ENCODE measurements around the gene ZMYND8.
"Not testable (repeated sequence)": the region's sequence is repeated elsewhere in the genome, so short reads cannot be mapped to it uniquely, and the experiment has no call there.

ZMYND8 gene

DNA sequence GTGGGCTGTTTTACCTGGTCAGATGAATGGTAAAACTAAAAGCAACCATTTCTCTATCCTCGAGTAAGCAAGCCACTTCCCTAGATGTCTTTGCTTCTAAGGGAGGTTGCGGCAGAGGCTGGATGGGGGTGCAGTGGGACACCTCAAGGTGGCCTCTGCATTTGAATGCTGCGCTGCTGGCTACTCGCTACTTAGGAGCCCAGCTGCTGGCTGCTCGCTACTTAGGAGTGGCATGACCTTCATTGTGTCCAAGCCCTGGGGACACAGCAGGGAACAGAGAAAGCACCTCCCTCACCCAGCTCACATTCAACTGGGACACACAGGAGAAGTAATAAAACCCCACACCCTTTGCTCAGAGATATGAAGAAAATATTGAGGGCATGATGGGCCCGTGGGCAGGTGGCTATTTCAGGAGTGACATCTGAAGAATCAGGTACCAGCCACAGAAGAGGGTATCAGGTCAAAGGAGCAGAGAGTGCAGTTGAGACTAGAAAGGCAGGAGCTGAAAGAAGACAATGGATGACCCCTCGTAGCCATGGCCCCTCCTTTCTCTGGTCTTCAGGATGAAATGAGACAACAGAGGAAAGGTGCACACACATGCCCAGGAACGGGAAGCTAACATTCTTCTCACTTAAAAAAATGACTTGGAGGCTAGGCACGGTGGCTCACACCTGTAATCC is 149.4 kb downstream of the ZMYND8 start:
- no peak for DNase-seq (ENCODE audit: low read depth in 1 of 2, low spot score in 1 of 2)

DNA sequence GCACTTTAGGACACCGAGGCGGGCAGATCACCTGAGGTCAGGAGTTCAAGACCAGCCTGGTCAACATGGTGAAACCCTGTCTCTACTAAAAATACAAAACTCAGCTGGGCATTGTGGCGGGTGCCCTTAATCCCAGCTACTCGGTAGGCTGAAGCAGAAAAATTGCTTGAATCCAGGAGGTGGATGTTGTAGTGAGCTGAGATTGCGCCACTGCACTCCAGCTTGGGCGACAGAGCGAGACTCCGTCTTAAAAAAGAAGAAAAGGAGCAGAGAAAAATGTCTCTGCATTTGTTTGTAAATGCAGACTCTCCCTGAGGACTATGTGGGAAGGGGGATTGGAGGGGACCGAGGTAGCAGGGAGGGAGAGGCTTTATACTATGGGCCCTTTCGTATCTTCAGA is 149.9 kb downstream of the ZMYND8 start:
- DNase-seq (ENCODE audit: low read depth in 1 of 2, low spot score in 1 of 2), result not testable (repeated sequence)

DNA sequence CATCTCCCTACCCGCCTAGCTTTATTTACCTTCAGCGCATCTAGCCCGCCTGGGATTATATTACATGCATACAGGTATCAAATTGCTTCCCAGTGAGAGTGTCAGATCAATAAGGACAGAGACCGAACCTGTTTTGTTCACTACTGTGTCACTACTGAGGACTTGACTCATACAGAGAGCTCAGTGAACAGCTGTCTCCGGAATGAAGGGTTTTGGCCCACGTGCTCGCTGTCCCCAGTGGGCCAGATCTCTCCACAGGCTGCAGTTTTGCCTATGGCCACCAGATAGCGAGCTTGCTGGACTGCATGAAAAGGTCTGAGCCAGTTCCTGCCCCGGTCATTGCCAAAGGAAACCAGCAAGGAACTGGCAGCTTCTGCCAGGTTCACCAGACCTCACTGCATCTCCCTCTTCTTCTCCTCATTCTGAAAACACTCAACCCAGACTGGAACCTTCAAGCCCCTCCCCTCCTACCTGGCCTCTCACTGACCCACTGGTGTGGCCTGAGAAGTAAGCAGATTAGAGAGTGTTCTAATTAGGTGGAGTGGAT is 150.8 kb downstream of the ZMYND8 start:
- DNase-seq (ENCODE audit: low read depth in 1 of 2, low spot score in 1 of 2), result peak in 1 of 2 donors; percentile 23

DNA sequence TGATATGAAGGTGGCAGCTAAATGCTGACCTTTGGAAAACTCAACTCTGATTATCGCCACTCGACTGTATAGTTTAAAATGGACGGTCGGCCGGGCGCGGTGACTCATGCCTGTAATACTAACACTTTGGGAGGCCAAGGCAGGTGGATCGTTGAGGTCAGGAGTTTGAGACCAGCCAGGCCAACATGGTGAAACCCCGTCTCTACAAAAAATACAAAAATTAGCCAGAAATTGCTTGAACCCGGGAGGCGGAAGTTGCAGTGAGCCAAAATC is 151.7 kb downstream of the ZMYND8 start:
- not testable (repeated sequence) for DNase-seq (ENCODE audit: low read depth in 1 of 2, low spot score in 1 of 2)

DNA sequence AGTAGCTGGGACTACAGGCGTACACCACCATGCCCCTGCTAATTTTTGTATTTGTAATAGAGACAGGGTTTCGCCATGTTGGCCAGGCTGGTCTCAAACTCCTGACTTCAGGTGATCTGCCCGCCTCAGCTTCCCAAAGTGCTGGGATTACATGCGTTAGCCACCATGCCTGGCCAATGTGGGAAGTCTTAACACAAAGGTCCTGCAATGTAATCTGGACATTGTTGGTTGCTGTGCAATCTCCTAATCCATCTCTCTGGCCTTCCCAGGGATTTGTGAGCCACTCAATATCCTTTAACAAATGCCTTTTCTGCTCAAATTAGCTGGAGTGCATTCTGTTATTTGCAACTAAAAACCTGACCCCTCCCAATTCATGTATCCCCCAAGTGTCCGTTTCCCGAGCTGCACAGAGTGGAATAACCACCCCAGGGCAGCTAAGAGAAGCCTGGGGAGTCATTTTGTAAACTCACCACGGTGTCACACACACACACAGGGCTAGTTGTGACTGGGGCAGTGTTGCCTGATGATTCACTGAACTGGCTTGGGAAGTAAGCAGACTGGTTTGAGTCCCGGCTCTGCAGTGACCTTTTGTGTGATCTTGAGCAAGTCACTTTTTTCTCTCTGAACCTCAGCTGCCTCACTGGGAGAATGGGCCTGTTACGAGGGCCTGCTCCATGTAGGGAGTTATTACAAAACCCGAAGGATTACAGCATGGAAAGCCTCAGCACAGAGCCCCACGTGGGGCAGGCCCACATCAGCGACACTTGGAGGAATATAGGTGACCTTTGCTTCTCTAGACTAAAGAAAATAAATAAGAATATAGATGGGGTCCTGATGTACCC is 152.3 kb downstream of the ZMYND8 start:
- no peak for DNase-seq (ENCODE audit: low read depth in 1 of 2, low spot score in 1 of 2)

DNA sequence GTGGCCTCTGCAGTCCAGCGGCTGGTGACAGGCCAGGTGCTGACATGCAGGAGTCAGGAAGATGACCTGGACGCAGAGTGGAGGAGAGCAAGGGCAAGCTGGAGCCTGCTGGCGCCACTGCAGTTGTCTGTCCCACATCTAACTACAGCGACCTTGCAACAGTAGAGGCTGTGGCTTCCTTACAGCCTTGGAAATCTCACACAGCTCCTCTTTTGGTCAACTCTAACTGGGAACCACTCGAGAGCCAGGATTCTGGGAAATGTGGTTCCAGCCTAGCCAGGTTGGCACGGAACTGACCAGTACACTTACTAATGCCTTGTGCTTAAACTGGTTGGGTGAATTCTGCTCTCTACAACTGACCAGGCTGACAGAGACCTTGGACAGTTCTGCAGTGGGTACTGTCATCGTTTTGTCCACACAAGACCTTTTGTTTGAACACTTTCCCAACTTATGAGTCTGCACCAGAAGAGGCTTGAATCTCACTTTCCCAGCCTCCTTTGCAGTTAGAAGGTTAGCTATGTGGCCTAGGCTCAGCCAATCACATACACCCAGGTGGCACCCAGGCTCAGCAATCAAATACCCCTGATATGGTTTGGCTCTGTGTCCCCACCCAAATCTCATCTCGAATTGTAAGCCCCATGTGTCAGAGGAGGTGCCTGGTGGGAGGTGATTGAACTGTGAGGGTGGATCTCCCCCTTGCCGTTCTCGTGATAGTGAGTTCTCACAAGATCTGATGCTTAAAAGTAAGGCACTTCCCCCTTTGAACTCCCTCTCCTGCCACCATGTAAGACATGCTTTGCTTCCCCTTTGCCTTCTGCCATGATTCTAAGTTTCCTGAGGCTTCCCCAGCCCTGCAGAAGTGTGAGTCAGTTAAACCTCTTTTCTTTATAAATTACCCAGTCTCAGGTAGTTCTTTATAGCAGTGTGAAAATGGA is 153.5 kb downstream of the ZMYND8 start:
- DNase-seq (ENCODE audit: low read depth in 1 of 2, low spot score in 1 of 2), result no peak

DNA sequence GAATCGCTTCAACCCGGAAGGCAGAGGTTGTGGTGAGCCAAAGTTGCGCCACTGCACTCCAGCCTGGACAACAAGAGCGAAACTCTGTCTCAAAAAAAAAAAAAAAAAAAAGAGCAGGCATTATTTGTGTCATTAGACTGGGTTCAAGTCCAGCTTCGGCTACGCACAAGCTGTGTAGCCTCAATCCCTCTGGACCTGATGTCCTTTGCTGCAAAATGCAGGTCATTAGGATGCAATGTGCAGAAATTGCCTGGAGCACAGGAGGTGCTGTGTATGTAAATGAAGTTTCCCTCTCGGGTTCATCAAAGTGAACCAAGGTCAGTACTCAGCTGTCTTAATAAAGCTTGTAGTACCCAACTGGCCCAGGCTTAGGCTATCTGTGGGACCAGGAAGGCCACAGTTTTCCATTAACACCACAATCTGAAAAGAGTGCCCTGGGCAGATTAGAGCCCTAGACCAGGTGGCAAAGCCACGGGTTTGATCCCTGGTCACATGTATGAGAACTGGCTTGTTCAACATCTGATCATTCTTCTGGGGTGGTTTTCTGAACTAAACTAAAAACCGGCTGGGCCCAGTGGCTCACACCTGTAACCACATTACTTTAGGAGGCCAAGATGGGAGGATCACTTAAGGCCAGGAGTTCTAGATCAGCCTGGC is 155.3 kb downstream of the ZMYND8 start:
- DNase-seq (ENCODE audit: low read depth in 1 of 2, low spot score in 1 of 2), result no peak

DNA sequence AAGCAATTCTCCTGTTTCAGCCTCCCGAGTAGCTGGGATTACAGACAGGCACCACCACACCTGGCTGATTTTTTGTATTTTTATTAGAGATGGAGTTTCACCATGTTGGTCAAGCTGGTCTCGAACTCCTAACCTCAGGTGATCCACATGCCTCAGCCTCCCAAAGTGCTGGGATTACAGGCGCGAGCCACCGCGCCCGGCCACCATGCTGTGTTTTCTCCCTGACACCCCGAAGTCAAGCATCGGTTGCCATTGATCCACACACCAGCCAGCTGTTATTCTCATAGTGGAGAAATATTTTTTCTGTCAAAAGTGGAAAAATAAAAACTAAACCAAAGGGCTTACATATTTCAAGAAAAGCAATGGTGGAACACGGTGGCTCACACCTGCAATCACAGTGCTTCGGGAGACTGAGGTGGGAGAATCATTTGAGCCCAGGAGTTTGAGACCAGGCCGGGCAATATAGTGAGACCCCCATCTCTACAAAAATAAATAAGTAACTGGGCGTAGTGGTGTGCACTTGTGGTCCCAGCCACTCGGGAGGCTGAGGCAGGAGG is 157.4 kb downstream of the ZMYND8 start:
- DNase-seq (ENCODE audit: low read depth in 1 of 2, low spot score in 1 of 2), result no peak

DNA sequence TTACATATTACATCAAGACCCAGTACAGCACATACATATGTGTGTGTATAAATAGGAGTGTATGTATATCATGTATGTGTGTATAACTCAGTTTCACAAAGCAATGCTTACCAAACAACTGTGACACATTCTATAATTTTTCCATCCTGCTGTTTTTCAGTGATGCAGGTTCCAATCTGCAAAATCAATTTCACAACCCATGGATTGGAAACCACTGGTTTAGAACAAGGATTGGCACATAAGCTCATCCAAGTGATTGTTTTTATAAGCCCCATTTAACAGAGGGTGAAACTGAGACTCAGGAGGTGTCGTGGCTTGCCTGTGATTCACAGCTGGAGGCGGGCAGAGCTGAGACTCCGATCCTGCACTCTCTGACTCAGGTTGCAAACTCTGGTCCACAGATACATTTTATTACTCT is 158.2 kb downstream of the ZMYND8 start:
- no peak for DNase-seq (ENCODE audit: low read depth in 1 of 2, low spot score in 1 of 2)

DNA sequence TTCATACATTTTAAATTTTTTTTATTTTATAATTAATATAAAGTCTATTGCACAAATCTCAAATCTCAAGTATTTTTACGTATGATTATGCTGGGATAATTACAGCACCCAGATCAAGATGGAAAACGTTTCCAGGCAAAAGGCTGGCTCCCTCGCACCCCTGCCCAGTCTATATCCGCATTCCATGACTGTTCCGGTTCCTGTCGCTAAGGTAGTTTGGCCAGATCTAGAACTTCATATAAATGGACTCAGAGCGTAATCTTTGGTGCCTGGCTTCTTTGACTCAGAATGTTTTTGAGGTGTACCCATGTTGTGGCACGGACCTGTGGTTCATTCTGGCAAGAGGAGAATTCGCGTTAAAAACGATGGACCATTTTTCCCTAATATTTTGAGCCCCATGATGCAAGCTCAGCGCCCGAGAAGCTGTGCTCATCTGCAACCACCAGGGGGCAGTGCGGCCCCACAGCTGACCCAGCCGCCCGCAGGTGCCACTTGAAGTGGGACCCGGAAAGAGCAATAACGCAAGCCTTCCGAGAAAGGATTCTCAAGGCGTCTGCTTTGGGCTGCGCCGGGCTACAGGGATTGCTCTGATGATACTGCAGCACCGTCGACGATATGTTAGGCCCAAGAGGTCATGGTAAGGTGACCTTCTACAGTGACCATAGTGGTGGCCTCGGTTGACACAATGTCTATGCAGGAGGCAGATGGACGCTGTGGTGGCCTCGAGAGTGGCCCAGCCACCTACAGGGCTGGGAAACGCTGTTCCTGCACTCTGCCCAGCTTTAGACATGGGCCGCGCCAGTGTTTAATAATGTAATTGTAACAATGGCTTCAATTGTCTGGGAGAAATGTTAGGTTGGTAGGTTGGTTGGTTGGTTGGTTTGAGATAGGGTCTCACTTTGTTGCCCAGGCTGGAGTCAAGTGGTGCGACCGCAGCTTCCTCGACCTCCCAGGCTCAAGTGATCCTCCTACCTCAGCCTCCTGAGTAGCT is 160.1 kb downstream of the ZMYND8 start:
- DNase-seq (ENCODE audit: low read depth in 1 of 2, low spot score in 1 of 2), result peak; percentile 39 to 54

DNA sequence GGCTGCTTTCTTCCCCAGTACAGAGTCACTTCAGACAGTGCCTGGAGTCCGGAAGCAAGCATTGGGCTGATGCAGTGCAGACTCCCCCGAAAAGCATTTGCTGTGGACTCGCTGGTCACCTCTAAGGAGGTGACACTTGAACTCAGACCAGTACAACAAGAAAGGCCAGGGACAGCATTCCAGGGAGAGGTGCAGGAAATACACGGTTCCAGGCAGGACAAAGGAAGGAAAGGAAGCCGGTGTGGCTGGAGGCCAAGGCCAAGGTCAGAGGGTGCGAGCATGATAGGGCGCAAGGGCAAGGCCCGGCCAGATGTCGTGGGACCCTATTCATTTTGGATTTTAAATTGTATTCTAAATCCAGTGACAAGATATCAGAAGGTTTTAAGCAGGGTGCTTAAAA is 160.9 kb downstream of the ZMYND8 start:
- DNase-seq (ENCODE audit: low read depth in 1 of 2, low spot score in 1 of 2), result no peak

DNA sequence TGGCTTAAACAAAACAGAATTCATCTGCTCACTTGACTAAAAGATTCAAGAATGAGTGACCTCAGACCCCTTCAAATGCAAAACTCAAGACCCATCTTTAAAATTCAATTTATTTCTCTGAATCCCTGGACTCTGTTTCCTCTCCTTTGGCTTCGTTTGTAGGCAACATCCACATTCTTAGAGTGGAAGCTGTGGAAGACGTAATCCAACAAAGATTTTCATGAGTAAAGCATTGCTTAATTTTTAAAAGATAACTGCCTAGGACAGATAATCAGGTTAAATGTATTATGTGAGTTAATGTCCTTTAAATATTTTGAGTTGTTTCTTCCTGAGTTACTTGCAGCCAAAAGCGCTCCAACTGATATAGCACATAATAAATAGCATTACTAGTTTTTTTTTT is 164.5 kb downstream of the ZMYND8 start:
- DNase-seq (ENCODE audit: low read depth in 1 of 2, low spot score in 1 of 2), result no peak

DNA sequence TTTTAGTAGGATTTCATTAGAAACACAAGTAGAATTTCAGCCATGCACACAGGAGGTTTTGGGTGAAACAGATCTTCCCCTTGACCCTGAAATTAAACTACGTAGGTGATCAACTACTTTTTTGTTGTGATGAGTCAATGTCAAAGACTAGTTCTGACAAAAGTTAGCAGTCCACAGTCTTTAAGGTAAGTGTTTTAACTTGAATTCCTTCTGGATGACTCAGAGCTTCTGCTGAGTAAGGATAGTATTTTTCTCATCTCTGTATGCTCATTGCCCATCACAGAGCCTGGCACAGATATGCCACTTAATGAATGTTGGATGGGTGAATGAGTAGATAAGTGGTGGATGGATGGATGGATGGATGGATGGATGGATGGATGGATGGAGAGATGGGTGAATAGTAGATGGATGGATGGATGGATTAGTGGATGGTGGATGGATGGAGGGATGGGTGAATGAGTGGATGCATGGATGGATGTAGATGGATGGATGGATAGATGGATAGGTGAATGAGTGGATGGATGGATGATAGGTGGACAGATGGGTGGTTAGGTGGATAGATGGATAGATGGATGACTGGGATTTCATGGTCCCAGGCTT is 165.3 kb downstream of the ZMYND8 start:
- no peak for DNase-seq (ENCODE audit: low read depth in 1 of 2, low spot score in 1 of 2)

DNA sequence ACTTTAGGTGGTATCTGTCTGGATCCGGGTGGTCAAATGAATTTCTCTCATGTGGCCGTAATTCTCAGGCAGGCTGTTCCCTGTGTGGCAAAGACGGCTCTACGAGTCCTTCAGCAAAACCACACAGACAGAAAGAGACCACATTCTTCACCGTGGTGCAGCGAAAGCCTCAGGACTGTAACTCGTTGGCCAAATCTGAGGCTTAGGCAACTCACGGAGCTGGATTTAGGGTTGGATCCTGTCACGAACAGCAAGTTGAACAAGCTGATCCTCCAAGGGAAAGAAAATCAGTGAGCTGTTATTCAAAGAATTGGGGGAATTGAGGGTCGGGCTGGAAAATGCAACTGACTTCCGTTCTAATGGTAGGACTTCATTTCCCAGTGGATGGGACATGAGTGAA is 167.4 kb downstream of the ZMYND8 start:
- DNase-seq (ENCODE audit: low read depth in 1 of 2, low spot score in 1 of 2), result no peak

DNA sequence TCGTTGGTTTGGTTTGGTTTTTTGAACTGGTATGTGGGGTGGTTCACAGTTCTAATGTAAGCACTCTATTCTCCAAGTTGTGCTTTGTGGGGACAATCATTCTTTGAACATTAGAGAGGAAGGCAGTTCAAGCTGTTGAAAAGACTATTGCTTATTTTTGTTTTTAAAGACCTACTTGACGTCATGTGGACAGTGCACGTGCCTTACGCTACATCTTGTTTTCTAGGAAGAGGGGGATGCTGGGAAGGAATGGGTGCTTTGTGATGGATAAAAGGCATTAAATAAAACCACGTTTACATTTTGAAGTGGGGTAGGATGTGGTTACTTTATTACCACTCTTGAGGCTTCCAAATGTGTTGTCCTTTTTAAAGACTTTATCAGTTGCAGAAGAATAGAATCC is 168.0 kb downstream of the ZMYND8 start:
- no peak for DNase-seq (ENCODE audit: low read depth in 1 of 2, low spot score in 1 of 2)

DNA sequence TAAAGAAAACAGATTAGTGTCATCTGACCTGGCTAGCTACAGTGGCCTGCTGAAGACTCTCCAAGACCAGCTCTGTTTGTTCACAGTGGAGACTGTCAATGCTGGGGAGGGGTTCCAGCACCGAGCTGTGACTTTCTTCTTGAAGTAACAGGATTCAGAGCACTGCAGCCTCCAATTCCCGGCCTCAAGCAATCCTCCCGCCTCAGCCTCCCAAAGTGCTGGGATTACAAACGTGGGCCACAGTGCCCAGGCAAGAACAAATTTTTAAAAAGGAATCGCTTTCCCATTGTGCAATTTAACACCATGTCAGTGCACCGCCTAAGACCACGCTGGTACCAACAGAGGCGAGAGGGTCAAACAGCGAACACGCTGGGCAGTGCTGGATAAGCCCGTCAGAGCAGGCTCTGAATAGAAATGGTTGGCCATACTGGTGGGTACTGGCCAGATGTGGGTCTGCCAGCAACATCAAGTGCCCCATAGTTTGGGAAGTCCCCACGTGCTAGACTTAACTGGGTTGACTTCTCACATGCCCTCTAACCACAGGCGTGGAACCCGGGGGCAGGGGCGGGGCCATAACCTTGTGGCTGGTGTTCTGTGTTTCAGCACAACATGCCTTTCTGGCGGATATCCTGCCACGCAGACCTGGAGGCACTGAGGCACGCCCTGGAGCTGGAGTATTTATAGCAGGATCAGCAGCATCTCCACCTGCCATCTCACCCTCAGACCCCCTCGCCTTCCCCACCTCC is 168.9 kb downstream of the ZMYND8 start:
- DNase-seq (ENCODE audit: low read depth in 1 of 2, low spot score in 1 of 2), result no peak

DNA sequence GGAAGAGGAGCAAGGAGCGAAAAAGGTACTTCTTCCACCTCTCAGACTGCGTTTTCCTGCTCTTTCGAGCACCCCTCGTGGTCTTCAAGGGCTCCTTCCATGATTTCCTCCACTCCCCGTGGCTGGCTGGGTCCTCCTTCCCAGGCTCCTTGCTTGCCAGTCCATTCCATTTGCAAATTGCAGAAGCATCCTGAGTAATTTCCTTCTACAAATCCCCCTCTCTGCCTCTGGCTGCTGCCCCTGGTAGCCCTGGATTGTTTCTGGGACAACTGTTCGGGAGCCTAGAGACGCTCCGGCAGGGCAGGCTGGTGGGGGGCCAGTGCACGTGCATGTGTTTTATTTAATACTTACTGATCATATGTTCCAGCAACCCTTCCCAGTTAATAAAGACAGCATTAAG is 173.1 kb downstream of the ZMYND8 start:
- no peak for DNase-seq (ENCODE audit: low read depth in 1 of 2, low spot score in 1 of 2)
